HFF-Myc (cell line): ENCODE results near the gene KRT7.

Experiments
- DNase-seq: peaks from one replicate; pipeline ENCODE4 v3.0.0-alpha.2; 2011; ENCODE audit warnings: low read depth; ENCODE audit errors: extremely low read depth
- H3K4me3 ChIP-seq: replicated peaks from 2 replicates; pipeline ENCODE4 v1.5.1; 2011; ENCODE audit warnings: low read depth, mild to moderate bottlenecking, control low read depth, low read length
- CTCF ChIP-seq: IDR thresholded peaks from 2 replicates; pipeline ENCODE4 v1.5.1; 2012; ENCODE audit warnings: mild to moderate bottlenecking, low read depth, low read length, control low read depth; ENCODE audit errors: missing control alignments

KRT7 gene

GRCh38 chr12:52208424-52209165 lies 24.4 kb upstream of the KRT7 start:
- TF ChIP-seq CTCF = no peak
- no peak overlapping the region for H3K4me3 ChIP-seq
- DNase-seq = no peak

GRCh38 chr12:52209321-52209720 lies 23.7 kb upstream of the KRT7 start:
- no peak overlapping the region for H3K4me3 ChIP-seq
- TF ChIP-seq CTCF = no peak
- no peak for DNase-seq

- TF ChIP-seq CTCF = no peak
- DNase-seq = no peak
- H3K4me3 ChIP-seq = no peak overlapping the region
Measured at GRCh38 chr12:52210186-52210924, 22.7 kb upstream of the KRT7 start.

- DNase-seq = no peak
- no peak for TF ChIP-seq CTCF
- no peak overlapping the region for H3K4me3 ChIP-seq
Measured at GRCh38 chr12:52210925-52211650, 22.0 kb upstream of the KRT7 start.

GRCh38 chr12:52211716-52212585 lies 21.1 kb upstream of the KRT7 start:
- H3K4me3 ChIP-seq = no peak overlapping the region
- TF ChIP-seq CTCF = no peak
- no peak for DNase-seq
